OCI-M2 (cell line): ENCODE data around the gene ZBTB7A.

Experiments used
- DNase-seq: peaks from one replicate; lab custom pipeline; 2025; ENCODE audit not compliant: unreplicated experiment; lab: John Stamatoyannopoulos, UW

Gene ZBTB7A

GRCh38 chr19:4037301-4037949 is 29.3 kb downstream of the ZBTB7A start:
- DNase-seq, result no peak

GRCh38 chr19:4036576-4037300 is 30.0 kb downstream of the ZBTB7A start:
- DNase-seq, result no peak

- DNase-seq, result no peak
Observed at GRCh38 chr19:4035582-4035981, 31.1 kb downstream of the ZBTB7A start.

- DNase-seq, result no peak
Observed at GRCh38 chr19:4035018-4035566, 31.6 kb downstream of the ZBTB7A start.

DNA sequence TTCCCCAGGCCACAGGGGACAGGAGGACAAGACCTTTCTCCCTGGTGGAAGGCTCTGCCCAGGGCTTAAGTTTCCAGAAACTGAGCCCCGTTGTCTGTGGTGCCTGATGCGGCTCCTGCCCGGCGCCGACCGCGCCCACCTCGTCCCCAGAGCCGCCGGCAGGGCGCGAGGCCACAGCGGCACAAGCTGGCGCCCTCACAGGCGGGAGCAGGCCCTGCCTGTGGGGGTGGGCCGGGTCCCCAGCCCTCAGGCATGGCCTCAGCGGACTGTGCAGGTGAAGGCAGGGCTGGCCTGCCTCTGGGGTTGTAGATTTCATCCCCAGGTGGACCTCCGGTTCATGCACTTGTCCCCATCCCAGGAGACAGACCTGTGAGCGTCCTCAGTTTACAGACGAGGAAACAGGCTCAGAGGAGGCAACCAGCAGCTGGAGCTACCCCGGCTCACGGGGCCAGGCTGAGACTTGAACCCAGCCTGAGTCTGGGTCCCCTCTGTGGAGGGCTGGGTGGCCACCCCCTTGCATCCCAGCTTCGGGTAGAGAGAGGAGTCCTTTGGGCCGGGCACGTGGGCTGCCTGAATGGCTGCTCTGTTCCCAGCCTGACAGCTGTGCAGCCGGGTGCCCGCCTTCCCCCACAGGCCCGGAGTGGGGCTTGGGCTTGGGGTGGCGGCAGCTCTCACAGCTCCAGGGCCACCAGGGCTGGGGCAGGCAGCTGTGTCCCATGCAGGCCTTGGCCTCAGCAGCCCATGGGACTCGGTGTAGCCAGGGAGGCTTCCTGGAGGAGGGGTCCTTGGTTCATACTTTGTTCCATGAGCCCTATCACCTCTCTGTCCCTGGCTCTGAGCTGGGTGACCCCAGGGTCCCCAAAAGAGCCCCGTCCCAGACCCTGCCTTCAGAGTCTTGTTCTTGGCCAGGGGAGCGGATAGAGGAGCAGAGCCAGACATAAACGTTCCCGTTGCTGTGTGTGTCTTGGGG is 32.4 kb downstream of the ZBTB7A start:
- DNase-seq, result no peak

DNA sequence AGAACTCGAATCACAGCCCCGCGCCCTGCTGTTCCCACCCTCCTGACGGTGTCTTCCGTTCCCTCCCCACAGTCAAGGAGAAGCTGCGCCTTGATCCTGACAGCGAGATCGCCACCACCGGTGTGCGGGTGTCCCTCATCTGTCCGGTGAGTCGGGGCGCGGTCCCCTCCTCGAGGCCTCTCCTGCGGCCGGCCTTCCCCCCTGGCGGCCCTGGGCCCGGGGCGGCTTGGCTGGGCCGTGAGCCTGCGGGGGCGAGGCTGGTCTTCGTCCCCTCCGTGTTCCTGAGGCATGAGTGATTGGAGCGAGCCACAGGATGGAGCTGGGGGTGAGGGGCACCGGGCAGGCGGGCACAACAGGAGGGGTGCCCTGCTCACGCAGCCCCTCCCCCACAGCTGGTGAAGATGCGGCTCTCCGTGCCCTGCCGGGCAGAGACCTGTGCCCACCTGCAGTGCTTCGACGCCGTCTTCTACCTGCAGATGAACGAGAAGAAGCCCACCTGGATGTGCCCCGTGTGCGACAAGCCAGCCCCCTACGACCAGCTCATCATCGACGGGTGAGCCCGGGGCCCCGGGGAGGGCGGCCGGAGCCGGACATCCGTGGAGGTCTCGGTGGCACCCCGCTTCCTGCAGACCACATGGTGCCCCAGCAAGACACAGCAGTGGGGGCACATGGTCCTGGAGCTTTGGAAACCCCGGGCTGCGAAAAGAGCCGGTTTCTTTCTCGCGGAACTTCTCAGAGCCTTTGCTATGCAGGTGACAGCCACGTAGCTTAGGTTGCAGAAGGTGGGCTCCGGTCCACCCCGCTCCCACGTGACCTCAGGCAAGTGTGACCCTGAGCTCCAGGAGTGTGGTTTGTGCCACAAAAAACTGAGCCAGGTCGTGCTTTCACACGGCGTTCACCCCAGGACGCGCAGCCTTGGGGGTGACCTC is 33.4 kb downstream of the ZBTB7A start:
- DNase-seq, result no peak

DNA sequence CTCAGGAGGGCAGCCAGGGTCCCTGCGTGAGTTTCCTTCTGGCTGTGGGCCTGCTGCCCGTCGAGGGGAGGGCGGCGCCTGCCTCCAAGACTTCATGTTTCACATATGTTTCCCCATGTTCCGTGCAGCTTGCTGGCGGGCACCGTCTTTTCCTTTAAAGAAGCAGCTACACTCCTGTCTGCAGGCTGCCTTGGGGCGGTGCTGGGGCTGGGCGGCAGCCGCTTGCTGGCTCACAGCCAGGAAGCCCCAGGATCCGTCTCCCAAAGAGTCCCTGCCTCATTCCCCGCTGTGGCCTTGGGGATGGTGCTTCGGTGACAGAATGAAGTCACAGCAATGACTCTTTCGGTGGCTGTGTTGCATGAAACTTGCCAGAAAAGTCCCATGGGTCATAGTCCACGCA is 34.3 kb downstream of the ZBTB7A start:
- no peak for DNase-seq

GRCh38 chr19:4031420-4031819 is 35.3 kb downstream of the ZBTB7A start:
- DNase-seq, result no peak

DNA sequence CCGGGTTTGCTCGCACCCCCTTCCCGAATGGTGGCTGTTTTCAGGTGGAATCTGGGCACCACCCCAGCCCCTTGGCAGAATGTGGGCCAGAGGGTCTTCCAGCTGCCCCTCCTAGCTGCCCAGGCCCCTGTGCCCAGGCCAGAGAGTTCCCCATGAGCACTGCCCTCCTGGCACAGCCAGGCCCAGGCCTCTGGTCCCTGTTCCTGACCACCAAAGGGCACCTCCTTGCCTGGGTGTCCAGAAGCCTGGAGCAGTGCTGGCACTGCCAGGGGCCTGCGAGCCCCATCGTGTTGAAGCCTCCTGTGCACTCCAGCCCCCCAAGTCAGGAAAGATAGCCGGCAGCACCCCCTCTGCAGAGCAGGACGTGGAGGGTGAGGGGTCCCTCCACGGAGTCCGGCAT is 35.7 kb downstream of the ZBTB7A start:
- no peak for DNase-seq

GRCh38 chr19:4030552-4030951 is 36.1 kb downstream of the ZBTB7A start:
- DNase-seq, result no peak

DNA sequence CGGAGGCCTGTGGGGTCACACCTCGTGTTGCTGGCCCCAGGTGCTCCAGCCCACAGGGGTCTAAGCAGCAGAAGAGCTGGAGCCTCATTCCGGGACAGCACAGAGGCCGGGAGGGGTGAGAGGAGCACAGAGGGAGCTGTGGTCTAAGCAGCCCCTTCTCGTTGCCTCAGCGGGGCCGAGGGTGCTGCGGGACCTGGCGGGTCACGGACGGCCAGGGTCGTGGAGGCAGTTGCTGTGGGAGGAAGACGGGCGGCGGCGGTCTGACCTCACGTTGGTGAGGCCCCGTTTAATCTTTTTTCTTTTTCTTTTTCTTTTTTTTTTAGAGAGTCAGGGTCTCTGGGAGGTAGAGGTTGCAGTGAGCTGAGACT is 37.5 kb downstream of the ZBTB7A start:
- no peak for DNase-seq

GRCh38 chr19:4028334-4029246 is 38.1 kb downstream of the ZBTB7A start:
- no peak for DNase-seq

DNA sequence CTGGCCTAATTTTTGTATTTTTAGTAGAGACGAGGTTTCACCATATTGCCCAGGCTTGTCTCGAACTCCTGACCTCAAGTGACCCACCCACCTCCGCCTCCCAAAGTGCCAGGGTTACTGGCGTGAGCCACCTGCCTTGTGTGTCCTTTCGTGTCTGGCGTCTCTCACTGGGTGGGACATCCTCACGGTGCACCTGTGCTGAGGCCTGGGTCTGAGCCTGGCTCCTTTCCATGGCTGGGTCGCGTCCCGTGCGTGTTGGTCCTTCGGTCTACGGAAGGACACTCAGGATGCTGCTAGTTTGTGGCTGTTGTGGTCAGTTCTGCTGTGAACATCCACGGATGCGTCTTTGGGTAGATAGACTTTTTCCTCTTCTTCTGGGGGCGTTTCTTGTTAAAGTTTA is 39.6 kb downstream of the ZBTB7A start:
- DNase-seq, result no peak

GRCh38 chr19:4025317-4025716 is 41.4 kb downstream of the ZBTB7A start:
- no peak for DNase-seq

DNA sequence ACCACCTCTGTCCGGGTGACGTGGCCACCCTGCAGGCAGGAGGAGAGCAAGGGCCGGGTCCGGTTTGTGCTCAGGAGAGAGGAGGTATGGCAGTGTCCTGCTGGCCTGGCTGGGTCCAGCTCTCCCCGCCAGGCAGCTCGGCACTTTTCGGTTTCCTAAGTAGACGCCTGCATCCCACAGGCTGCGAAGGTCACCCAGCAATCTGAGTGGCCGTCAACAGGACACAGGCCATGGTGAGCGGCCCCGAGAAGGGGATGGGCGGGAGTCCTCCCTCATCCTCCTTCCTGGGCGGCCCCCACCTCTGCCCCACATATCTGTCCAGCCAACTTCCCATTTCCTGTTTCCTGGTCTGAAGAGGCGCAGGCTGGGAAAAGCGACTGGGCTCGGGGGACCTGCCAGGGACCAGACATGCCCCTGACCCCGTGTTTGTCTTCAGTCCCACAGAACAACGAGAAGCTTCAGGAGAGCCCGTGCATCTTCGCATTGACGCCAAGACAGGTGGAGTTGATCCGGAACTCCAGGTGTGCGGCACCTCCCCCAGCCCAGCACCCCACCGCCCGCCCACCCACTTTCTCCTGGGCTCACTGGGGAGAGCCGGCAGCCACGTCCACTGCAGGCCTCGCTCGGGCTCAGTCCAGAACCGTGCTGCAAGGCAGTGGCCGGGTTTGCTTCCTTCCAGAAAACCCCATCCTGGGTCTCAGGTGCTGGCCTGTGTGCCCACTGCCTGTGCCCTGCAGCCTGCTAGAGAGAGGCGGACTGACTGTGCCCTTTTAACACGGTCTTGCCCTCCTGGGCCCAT is 42.9 kb downstream of the ZBTB7A start:
- DNase-seq, result no peak

DNA sequence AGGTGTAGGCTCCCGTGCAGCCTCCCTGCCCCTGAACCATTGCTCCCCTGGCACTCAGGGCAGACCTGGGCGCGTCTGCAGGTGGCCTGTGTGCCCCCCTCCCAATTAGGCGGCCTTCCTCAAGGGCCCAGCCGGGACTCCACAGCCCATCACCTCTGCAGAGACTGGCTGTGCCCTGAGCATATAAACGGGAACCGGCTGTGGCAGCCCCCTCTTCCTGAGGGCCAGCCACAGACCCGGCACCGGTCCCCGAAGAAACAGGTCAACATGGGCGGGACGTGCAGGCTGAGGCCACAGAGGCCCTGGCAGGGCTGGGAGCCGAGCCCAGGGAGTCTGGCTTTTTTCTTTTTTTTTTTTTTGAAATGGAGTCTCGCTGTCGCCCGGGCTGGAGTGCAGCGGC is 47.1 kb downstream of the ZBTB7A start:
- no peak for DNase-seq

GRCh38 chr19:4018775-4019504 is 47.8 kb downstream of the ZBTB7A start:
- DNase-seq, result no peak

DNA sequence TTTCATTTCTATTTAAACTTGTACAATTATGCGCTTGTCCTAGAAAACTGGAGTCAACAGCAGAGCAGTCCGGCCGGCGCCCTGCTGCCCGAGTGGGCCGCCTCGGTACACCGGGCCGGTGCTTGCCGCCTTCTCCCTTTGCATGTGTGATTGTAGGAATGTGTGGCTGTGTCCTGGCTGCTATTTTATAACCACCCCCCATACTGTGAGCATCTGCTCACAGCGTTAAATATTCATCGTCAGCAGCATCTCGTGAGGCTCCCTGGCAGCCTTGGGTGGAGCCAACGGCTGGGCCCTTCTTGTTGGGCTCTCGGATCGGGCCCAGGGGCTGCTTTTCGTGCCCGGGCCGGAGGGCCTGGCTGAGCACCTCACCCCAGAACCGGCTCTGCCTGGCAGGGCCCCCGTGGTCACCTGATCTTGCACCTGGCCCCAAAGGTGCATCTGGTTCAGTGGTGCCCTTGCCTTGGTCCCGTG is 48.5 kb downstream of the ZBTB7A start:
- DNase-seq, result no peak
